ENCODE measurements around the gene ELOVL2.

DNA sequence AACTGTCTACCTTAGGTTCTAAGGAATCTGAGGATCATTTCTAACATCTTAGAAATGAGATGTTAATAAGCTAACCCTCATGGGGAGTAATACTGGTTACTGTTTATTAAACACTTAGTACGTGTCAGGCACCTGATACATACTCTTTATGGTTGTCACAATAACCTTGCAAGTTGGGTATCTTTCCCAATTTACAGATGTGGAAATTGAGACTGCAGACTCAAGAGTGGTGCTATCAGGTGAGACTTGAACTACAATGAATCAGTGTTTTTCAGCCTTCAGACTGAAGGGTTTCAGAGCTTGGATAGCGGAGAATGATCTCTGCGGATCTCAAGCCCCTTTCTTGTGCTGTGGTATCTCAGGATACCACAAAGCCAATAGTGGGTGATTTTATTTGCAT lies 27.0 kb downstream of the ELOVL2 start:
- TF ChIP-seq, protein P1, sequence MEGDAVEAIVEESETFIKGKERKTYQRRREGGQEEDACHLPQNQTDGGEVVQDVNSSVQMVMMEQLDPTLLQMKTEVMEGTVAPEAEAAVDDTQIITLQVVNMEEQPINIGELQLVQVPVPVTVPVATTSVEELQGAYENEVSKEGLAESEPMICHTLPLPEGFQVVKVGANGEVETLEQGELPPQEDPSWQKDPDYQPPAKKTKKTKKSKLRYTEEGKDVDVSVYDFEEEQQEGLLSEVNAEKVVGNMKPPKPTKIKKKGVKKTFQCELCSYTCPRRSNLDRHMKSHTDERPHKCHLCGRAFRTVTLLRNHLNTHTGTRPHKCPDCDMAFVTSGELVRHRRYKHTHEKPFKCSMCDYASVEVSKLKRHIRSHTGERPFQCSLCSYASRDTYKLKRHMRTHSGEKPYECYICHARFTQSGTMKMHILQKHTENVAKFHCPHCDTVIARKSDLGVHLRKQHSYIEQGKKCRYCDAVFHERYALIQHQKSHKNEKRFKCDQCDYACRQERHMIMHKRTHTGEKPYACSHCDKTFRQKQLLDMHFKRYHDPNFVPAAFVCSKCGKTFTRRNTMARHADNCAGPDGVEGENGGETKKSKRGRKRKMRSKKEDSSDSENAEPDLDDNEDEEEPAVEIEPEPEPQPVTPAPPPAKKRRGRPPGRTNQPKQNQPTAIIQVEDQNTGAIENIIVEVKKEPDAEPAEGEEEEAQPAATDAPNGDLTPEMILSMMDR (IDR thresholded peaks at IDR 0.05; ENCODE audit: low read depth, low read length): no peak
- TF ChIP-seq MYC (IDR thresholded peaks at IDR 0.05; ENCODE audit: low read depth, low read length) (no peak), POLR2A (IDR thresholded peaks at IDR 0.05; ENCODE audit: extremely low read depth, insufficient read length) (no peak)
- TF ChIP-seq, protein P2, sequence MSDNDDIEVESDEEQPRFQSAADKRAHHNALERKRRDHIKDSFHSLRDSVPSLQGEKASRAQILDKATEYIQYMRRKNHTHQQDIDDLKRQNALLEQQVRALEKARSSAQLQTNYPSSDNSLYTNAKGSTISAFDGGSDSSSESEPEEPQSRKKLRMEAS (IDR thresholded peaks at IDR 0.05; ENCODE audit: low read depth, low read length): no peak
